ENCODE results near the gene LTBP1. TPM values are rescaled to one million over a fixed set of nuclear protein-coding genes. Genes with fewer than 3 reads are reported as not detected.

LTBP1 gene
- total and polyA plus RNA-seq, 7 experiments from 2014 or later = 0.29 to 2.1 TPM; not detected in 5

DNA sequence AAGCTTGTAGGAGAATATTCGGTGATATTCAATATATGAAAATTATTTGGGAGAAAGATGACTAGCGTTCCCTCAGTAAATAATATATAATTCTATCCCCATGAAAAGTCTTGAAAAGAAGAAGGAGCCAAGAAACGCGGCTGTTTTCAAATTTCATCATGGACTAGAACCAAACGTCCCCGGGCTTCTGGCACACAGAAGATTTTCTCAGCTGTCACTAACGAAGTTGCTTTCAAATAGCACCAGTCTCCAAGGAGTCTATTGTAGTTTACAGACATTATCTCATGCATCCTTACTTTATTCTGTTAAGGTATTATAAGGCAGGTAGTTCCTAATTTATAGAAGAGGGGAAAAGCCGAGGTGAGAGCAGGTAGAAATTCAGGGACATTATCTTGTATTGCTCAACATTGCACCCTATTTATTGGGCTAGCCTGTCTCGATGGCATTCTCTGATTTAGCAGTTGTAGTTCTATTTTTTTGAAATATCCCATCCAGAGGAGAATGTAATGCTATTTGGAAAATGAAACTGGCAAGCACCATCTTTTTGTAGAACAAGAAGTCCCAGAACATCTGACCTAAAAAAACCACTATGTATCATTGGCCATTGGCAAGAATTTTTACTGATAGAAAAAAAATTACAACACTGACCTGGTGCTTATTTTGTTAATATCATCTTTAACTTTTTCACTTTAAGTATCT lies 331.6 kb downstream of the LTBP1 start:
- Histone ChIP-seq H3K4me1 (ENCODE audit: control insufficient read depth in 2 of 2, insufficient read depth in 2 of 2, low read length in 2 of 2) (no peaks in the 10 kb centered on the region), H3K36me3 (ENCODE audit: control insufficient read depth in 2 of 3, insufficient read depth in 3 of 3, low read length in 3 of 3) (no peaks in the 10 kb centered on the region), H3K9me3 (ENCODE audit: control insufficient read depth in 2 of 3, low read length in 3 of 3) (no peaks in the 10 kb centered on the region), H3K27me3 (ENCODE audit: control insufficient read depth in 2 of 2, insufficient read depth in 2 of 2, low read length in 2 of 2) (no peaks in the 10 kb centered on the region), H3K27ac (ENCODE audit: low read depth, low read length) (no peak overlapping the region), H3K4me3 (ENCODE audit: low read length) (no peak overlapping the region)
- intact Hi-C loops (cut with micrococcal nuclease) = no loop called here
- ATAC-seq (no peak), DNase-seq (no peak)
- POLR2A ChIA-PET = no interaction called here
- H3K9me3 Mint-ChIP-seq = no peaks in the 10 kb centered on the region
- H3K4me1 Mint-ChIP-seq = no peaks in the 10 kb centered on the region
- no peak overlapping the region for H3K27ac Mint-ChIP-seq
- H3K36me3 Mint-ChIP-seq = no peaks in the 10 kb centered on the region
- CTCF ChIA-PET = no interaction called here
- H3K4me3 Mint-ChIP-seq = no peak overlapping the region
- peaks cover 0 to 7% (median 4%) of the 10 kb centered on the region in 5 donors for H3K27me3 Mint-ChIP-seq

DNA sequence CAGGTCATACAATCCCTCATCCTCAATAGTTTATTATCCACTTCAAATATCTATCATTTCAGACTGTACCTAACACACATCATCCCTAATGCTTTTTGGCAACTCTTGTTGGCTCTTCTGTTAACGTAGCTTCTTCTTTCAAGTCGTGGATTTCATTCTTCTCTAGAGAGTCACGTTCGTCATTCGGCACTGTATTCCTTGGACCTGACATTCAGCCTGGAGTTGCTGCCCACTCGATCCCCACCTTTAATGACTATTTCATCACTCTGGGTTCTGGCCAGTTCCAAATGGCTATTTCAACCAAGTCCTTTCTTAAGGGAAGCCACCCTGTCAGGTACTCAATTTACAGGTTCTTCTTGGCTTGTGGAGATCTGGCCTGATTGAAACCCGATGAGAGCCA lies 337.5 kb downstream of the LTBP1 start:
- no peak overlapping the region for H3K4me3 Mint-ChIP-seq
- H3K36me3 Mint-ChIP-seq = no peaks in the 10 kb centered on the region
- POLR2A ChIA-PET = no interaction called here
- no peak for DNase-seq
- Histone ChIP-seq H3K4me3 (ENCODE audit: low read length) (no peak overlapping the region), H3K36me3 (ENCODE audit: control insufficient read depth in 2 of 3, insufficient read depth in 3 of 3, low read length in 3 of 3) (no peaks in the 10 kb centered on the region), H3K27me3 (ENCODE audit: control insufficient read depth in 2 of 2, insufficient read depth in 2 of 2, low read length in 2 of 2) (no peaks in the 10 kb centered on the region), H3K9me3 (ENCODE audit: control insufficient read depth in 2 of 3, low read length in 3 of 3) (no peaks in the 10 kb centered on the region), H3K4me1 (ENCODE audit: control insufficient read depth in 2 of 2, insufficient read depth in 2 of 2, low read length in 2 of 2) (no peaks in the 10 kb centered on the region), H3K27ac (ENCODE audit: low read depth, low read length) (no peak overlapping the region)
- peaks cover 4 to 19% (median 17%) of the 10 kb centered on the region in 5 donors for H3K27me3 Mint-ChIP-seq
- CTCF ChIA-PET = no interaction called here
- no peaks in the 10 kb centered on the region for H3K4me1 Mint-ChIP-seq
- no peak overlapping the region for H3K27ac Mint-ChIP-seq
- H3K9me3 Mint-ChIP-seq = peaks cover 0 to 8% (median 0%) of the 10 kb centered on the region in 11 donors
- no peak for ATAC-seq
- intact Hi-C loops (cut with micrococcal nuclease) = no loop called here

DNA sequence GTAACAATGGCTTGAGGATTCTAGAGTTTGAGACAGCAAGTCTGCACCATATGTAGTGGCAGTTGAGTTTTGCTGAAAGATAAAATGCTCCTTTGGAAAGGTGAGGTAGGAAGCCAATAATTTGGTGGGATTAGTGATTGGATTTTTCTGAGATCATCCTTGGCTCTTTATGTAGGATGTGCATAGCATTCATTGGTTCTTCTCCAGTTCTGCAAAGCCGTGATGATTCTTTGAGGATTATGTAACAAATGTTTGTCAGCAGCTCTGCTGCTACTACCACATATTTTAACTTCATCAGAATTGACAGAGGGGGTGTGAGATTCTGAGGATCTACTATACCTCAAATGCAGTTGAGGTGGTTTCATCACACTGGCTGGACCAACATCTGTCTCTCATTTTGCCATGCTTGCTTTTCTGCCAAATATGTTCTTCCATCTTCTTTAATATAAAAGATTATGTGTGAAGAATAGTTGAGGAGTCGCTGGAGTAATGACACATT lies 340.8 kb downstream of the LTBP1 start:
- Histone ChIP-seq H3K27me3 (ENCODE audit: control insufficient read depth in 2 of 2, insufficient read depth in 2 of 2, low read length in 2 of 2) (no peaks in the 10 kb centered on the region), H3K36me3 (ENCODE audit: control insufficient read depth in 2 of 3, insufficient read depth in 3 of 3, low read length in 3 of 3) (no peaks in the 10 kb centered on the region), H3K27ac (ENCODE audit: low read depth, low read length) (no peak overlapping the region), H3K4me1 (ENCODE audit: control insufficient read depth in 2 of 2, insufficient read depth in 2 of 2, low read length in 2 of 2) (no peaks in the 10 kb centered on the region), H3K4me3 (ENCODE audit: low read length) (no peak overlapping the region), H3K9me3 (ENCODE audit: control insufficient read depth in 2 of 3, low read length in 3 of 3) (no peaks in the 10 kb centered on the region)
- CTCF ChIA-PET = no interaction called here
- Mint-ChIP-seq H3K27me3 (peaks cover 7 to 19% (median 17%) of the 10 kb centered on the region in 5 donors), H3K27ac (no peak overlapping the region), H3K4me1 (no peaks in the 10 kb centered on the region), H3K4me3 (no peak overlapping the region), H3K9me3 (peaks cover 0 to 8% (median 0%) of the 10 kb centered on the region in 11 donors), H3K36me3 (no peaks in the 10 kb centered on the region)
- DNase-seq = no peak
- ATAC-seq = no peak
- intact Hi-C loops (cut with micrococcal nuclease) = no loop called here
- POLR2A ChIA-PET = no interaction called here

DNA sequence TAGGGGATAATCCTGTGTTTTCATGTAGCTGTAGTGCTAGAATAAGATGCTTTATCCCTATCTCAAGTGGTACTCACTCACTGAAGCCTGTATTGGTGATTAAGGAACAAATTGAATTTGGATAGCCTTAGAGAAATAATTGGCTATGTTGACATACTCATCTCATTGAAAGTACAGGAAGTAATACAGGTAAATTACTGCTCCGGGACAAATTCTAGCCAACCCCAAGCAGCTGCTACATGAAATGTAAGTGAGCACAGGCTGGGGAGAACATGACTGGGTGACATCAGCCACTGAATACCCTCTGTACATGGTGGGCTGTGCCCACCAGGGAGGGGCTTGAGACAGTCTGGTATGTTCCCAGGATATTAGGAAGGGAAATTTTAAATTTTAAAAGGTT lies 341.3 kb downstream of the LTBP1 start:
- ChIA-PET CTCF (no interaction called here), POLR2A (no interaction called here)
- no peaks in the 10 kb centered on the region for H3K27me3 ChIP-seq (ENCODE audit: control insufficient read depth in 2 of 2, insufficient read depth in 2 of 2, low read length in 2 of 2)
- Mint-ChIP-seq H3K9me3 (peaks cover 0 to 8% (median 0%) of the 10 kb centered on the region in 11 donors), H3K27ac (no peak overlapping the region), H3K4me1 (no peaks in the 10 kb centered on the region), H3K4me3 (no peak overlapping the region), H3K27me3 (peaks cover 8 to 19% (median 17%) of the 10 kb centered on the region in 5 donors), H3K36me3 (no peaks in the 10 kb centered on the region)
- no peaks in the 10 kb centered on the region for H3K4me1 ChIP-seq (ENCODE audit: control insufficient read depth in 2 of 2, insufficient read depth in 2 of 2, low read length in 2 of 2)
- DNase-seq (no peak), ATAC-seq (no peak)
- no peak overlapping the region for H3K4me3 ChIP-seq (ENCODE audit: low read length)
- intact Hi-C loops (cut with micrococcal nuclease) = no loop called here
- no peaks in the 10 kb centered on the region for H3K9me3 ChIP-seq (ENCODE audit: control insufficient read depth in 2 of 3, low read length in 3 of 3)
- H3K36me3 ChIP-seq (ENCODE audit: control insufficient read depth in 2 of 3, insufficient read depth in 3 of 3, low read length in 3 of 3) = no peaks in the 10 kb centered on the region
- H3K27ac ChIP-seq (ENCODE audit: low read depth, low read length) = no peak overlapping the region

DNA sequence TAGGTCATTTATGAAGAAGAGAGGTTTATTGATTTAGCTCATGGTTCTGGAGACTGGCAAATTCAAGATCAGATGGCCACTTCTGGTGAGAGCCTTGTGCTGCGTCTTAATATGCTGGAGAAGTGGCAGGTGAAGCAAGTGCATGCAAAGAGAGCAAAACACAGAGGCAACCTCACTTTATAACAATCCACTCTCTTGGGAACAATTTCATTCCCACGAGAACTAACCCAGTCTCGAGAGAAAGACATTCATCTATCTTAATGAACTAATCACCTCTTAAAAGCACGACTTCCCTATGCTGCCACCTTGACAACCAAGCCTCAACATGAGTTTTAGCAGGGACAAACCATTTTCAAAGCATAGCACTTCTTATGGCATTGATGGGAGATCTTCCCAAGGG lies 343.2 kb downstream of the LTBP1 start:
- Mint-ChIP-seq H3K4me3 (no peak overlapping the region), H3K4me1 (no peaks in the 10 kb centered on the region), H3K9me3 (no peaks in the 10 kb centered on the region), H3K27ac (no peak overlapping the region), H3K36me3 (no peaks in the 10 kb centered on the region), H3K27me3 (peaks cover 8 to 19% (median 17%) of the 10 kb centered on the region in 5 donors)
- ATAC-seq (no peak), DNase-seq (no peak)
- ChIA-PET POLR2A (no interaction called here), CTCF (no interaction called here)
- intact Hi-C loops (cut with micrococcal nuclease) = no loop called here
- no peak overlapping the region for H3K27ac ChIP-seq (ENCODE audit: low read depth, low read length)
- H3K9me3 ChIP-seq (ENCODE audit: control insufficient read depth in 2 of 3, low read length in 3 of 3) = no peaks in the 10 kb centered on the region
- no peaks in the 10 kb centered on the region for H3K4me1 ChIP-seq (ENCODE audit: control insufficient read depth in 2 of 2, insufficient read depth in 2 of 2, low read length in 2 of 2)
- no peaks in the 10 kb centered on the region for H3K36me3 ChIP-seq (ENCODE audit: control insufficient read depth in 2 of 3, insufficient read depth in 3 of 3, low read length in 3 of 3)
- H3K27me3 ChIP-seq (ENCODE audit: control insufficient read depth in 2 of 2, insufficient read depth in 2 of 2, low read length in 2 of 2) = no peaks in the 10 kb centered on the region
- H3K4me3 ChIP-seq (ENCODE audit: low read length) = no peak overlapping the region

DNA sequence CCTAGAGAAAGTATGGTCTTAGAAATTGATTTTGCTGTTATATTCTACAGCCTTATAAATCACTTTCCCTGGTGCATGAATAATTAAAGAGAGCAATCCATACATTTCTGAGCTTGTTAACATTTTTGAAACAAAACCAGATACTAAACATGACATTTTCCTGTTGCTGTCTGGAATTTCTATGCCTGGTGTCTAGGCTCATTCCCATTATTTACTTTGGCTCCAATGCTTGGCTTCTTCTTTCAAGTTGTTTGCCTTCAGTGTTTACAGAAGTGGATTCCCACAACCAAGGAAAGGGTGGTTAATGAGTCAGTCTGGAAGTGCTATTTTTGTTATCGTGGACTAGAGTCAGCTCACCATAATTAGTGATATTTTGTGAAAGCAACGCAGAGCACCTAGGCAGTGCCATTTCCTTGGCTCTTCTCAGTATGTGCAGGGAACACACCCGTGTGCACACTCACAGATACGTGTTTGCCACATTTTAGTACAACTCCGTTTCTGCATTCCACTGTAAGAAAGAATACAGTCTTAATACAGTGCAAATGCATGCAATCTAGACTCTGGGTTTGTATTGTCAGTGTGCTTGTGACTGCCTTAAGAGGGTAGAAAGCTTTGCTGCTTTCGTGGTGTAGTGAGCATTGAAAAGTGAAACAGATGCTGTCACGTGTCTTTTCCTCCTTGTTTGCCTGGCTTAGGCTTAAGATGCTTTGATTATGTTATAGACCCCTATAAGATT lies 344.7 kb downstream of the LTBP1 start:
- H3K36me3 Mint-ChIP-seq = no peaks in the 10 kb centered on the region
- H3K9me3 Mint-ChIP-seq = no peaks in the 10 kb centered on the region
- H3K27me3 ChIP-seq (ENCODE audit: control insufficient read depth in 2 of 2, insufficient read depth in 2 of 2, low read length in 2 of 2) = no peaks in the 10 kb centered on the region
- no peaks in the 10 kb centered on the region for H3K4me1 ChIP-seq (ENCODE audit: control insufficient read depth in 2 of 2, insufficient read depth in 2 of 2, low read length in 2 of 2)
- no peaks in the 10 kb centered on the region for H3K9me3 ChIP-seq (ENCODE audit: control insufficient read depth in 2 of 3, low read length in 3 of 3)
- peaks cover 6 to 19% (median 8%) of the 10 kb centered on the region in 5 donors for H3K27me3 Mint-ChIP-seq
- no peak overlapping the region for H3K4me3 ChIP-seq (ENCODE audit: low read length)
- ChIA-PET CTCF (no interaction called here), POLR2A (no interaction called here)
- no peak for DNase-seq
- H3K36me3 ChIP-seq (ENCODE audit: control insufficient read depth in 2 of 3, insufficient read depth in 3 of 3, low read length in 3 of 3) = no peaks in the 10 kb centered on the region
- no peak for ATAC-seq
- H3K27ac ChIP-seq (ENCODE audit: low read depth, low read length) = no peak overlapping the region
- H3K4me3 Mint-ChIP-seq = no peak overlapping the region
- H3K27ac Mint-ChIP-seq = no peak overlapping the region
- H3K4me1 Mint-ChIP-seq = no peaks in the 10 kb centered on the region
- intact Hi-C loops (cut with micrococcal nuclease) = no loop called here

DNA sequence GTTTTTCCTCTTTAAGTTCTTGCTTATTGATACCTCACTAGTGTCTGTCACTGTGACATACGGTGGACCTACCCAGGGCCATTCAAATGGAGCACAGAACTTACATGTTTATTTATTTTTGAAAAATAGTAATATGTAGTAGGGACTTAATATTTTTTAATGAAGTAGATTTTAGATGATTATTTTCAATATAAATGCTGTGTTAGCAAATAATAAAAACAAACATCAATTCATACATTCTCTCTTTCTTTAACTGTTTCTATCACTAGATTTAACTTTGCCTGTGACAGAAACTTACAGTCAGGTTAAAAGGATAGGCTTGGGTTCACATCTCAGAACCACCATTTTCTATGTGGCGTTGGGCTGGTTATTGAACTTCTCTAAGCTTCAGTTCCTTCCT lies 345.3 kb downstream of the LTBP1 start:
- ATAC-seq = no peak
- Histone ChIP-seq H3K9me3 (ENCODE audit: control insufficient read depth in 2 of 3, low read length in 3 of 3) (no peaks in the 10 kb centered on the region), H3K4me3 (ENCODE audit: low read length) (no peak overlapping the region), H3K4me1 (ENCODE audit: control insufficient read depth in 2 of 2, insufficient read depth in 2 of 2, low read length in 2 of 2) (no peaks in the 10 kb centered on the region), H3K36me3 (ENCODE audit: control insufficient read depth in 2 of 3, insufficient read depth in 3 of 3, low read length in 3 of 3) (no peaks in the 10 kb centered on the region), H3K27ac (ENCODE audit: low read depth, low read length) (no peak overlapping the region), H3K27me3 (ENCODE audit: control insufficient read depth in 2 of 2, insufficient read depth in 2 of 2, low read length in 2 of 2) (no peaks in the 10 kb centered on the region)
- no peaks in the 10 kb centered on the region for H3K9me3 Mint-ChIP-seq
- no peak overlapping the region for H3K27ac Mint-ChIP-seq
- H3K4me1 Mint-ChIP-seq = no peaks in the 10 kb centered on the region
- intact Hi-C loops (cut with micrococcal nuclease) = no loop called here
- ChIA-PET POLR2A (no interaction called here), CTCF (no interaction called here)
- H3K27me3 Mint-ChIP-seq = peaks cover 5 to 18% (median 8%) of the 10 kb centered on the region in 5 donors
- no peak overlapping the region for H3K4me3 Mint-ChIP-seq
- DNase-seq = no peak
- H3K36me3 Mint-ChIP-seq = no peaks in the 10 kb centered on the region

Data from naive thymus-derived CD4-positive, alpha-beta T cell (primary cell).